HG02852 (cell line): Measurements from ENCODE around the gene CPA5.
A peak's percentile ranks its signal among the peaks of the same experiment; 100 is the strongest.

Experiments used
- ATAC-seq: cut with Tn5 transposase; IDR thresholded peaks from one replicate; pipeline ENCODE4 v1.9.1; 2021; ENCODE audit warnings: mild to moderate bottlenecking, moderate library complexity; ENCODE audit not compliant: unreplicated experiment

CPA5 gene

DNA sequence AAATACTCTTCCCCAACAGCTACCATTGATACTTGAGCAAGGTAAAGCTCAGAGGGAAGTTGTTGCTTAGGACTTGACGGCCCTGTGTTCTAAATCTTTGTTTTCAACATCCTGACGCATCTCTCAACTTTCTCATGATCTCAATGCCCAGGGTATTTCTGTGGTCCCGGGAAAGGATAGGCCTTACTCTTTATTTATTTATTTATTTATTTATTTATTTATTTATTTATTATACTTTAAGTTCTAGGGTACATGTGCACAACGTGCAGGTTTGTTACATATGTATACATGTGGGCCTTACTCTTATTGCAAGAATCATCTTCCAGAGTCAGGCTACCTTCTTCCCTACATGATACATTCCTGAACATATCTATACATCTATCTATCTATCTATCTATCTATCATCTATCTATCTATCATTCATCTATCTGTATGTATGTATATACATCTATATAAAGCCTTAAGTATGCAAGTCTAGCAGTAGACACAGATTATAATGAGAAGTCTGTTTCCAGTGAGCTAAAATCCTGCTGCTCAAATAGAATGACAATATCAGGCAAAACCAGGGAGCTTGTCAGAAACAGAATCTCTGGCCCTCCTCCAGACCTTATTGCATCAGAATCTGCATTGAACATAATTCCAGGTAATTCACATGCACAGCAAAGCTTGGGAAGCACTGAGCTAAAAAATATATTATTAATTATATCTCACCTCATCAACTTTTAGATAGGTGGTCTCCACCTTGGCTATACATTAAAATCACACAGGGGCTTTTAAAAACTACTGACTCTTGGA, 12.2 kb upstream of the CPA5 start:
- no peak for ATAC-seq

- no peak for ATAC-seq
Observed at GRCh38 chr7:130333832-130334231, 10.8 kb upstream of the CPA5 start.

GRCh38 chr7:130334274-130334673, 10.3 kb upstream of the CPA5 start:
- no peak for ATAC-seq

DNA sequence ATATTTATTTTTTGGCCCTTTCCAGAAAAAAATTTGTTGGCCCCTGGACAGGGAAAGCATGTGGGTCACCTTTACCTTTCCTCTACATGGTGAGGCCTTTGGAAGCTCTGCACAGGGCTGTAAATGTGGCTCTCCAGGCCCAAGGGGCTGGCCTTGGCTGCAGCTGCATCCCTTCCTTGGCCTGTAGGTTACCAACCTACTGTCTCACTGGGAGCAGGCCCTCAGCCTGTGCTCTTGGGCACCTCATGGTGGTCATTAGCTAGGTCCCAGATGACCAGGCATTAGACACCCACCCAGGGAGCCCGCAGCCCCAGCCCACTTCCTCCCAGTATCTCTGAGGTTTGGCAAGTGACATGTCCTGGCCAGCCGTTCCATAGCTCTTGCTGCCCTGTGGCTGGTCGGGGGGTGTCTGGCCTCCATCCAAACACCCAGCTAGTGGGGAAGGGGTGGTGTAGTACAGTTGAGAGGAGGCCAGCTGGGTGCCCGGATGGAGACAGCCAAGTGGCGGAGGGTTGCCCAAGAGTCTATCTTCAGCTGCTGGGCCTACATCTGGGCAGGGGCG, 7.1 kb upstream of the CPA5 start:
- no peak for ATAC-seq

DNA sequence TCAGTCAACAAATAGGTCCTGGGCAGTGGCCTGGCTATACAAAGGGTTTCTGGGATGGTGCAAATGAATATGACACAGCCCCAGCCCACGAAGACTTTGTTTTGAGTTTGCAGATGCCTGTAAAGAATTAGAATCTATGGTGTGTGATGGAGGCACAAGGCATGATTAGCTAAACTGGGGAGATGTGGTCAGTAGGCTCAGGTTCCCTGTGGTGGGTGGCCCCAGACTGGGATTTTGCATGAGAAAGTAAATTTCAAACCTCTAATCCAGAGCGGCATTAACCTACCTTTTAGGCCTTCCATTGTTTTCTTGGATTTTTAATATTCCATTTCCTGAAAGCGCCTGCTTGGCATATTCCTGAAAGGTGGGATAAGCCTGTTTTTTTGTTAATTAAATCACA, 6.4 kb upstream of the CPA5 start:
- no peak for ATAC-seq

- ATAC-seq, result no peak
Observed at GRCh38 chr7:130341882-130342281, 2.7 kb upstream of the CPA5 start.

- no peak for ATAC-seq
Observed at GRCh38 chr7:130342701-130343380, 1.8 kb upstream of the CPA5 start.

DNA sequence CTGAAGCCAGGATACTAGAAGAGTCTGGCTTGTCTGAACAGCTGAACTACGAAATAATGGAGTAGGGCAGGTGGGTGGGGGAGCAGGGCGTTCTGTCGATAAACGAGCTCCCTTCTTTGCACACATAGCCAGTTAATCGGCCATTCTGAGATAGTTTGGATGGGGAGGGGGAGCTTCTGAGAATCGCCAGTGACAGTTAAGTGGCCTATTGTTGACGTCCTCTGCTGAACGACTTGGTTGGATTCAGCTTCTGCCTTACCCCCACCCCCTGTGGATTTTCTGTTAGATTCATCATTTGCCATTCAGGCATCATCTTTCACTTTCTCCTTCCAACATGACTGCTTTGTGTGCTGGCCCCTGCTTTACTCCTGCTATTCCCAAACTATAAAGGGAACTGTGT, 520 bp downstream of the CPA5 start:
- ATAC-seq, result no peak

- no peak for ATAC-seq
Observed at GRCh38 chr7:130345725-130346124, 1.1 kb downstream of the CPA5 start.

DNA sequence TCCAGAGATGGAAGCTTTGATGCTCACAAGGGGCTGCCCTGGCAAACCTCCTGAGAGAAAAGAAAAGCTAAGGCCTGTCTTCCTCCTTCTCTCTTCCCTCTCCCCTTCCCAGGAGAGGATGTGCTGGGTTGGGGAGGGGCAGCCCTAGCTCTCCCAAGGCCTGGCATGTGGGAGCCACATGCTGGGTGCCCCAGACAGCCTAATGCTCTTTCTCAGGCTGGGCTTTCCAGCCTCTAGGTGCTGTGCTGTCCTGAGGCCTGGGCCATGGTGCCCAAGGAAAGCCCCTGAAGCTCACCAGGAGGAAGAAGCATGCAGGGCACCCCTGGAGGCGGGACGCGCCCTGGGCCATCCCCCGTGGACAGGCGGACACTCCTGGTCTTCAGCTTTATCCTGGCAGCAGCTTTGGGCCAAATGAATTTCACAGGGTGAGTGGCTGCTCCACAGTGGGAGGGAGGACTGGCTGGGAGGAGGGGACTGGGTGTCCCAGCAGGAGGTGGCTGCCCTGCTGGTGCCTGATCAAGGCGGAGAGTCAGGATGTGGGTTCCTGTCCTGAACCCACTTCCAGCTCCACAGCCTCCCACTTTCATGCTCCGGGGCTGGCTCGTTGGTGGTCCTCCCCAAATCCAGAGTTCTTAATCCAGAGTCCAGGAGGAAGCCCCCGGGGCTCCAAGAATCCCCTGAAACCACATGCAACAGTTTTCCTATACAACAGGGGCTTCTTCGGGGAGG, 1.7 kb downstream of the CPA5 start:
- ATAC-seq, result no peak

DNA sequence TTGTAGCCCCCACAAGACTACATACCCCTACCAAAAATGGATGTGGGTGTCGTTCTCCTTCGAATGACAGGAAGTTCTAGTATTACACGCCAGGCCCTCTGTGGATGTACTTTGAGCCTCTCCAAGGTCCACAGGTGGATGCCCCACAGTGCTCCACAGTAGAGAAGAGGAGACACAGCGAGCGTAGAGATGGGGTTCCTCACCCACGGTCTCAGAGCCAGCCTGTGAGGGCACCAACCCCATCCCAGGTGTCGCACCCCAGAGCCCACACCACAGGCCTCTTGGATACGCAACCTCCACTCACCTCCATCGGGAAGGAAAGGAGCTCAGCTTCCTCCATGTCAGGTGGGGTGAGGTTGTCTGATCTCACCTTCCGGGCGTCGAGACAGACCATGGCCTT, 2.3 kb downstream of the CPA5 start:
- no peak for ATAC-seq

DNA sequence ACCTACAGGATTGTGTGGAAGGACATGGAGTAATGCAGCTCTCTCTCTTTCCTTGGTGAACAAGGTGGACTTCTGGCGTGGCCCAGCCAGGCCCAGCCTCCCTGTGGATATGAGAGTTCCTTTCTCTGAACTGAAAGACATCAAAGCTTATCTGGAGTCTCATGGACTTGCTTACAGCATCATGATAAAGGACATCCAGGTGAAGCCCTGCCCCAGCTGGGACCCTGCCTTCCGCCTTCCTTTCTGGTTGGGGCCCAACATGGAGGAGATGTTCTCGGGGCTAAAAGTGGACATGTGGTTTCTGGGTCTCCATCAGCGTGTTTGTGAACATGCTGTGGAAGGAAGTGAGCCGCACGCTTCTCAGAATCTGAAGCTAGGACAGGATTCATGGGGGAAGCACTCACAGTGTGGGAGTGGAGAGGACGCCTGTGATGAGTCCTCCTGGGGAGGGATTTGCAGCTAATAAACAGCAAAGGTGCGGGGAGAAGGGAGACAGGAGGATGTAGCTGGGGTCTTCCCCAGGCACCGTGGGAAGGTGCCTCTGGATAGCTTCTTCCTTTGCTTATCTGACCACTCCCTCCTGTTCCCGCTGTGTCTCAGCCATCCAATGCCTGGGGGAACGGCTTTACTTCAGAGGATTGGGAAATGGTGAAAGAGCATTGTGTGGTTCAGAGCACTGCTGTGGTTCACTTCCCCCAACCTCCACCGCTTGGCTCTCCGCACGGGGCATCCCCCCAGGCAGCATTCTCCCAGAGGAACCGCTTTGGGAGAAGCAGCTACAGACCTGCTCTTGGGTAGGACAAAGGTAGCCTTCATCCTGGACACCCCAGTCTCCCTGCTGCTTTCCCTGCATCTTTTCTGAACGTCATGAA, 5.5 kb downstream of the CPA5 start:
- no peak for ATAC-seq

DNA sequence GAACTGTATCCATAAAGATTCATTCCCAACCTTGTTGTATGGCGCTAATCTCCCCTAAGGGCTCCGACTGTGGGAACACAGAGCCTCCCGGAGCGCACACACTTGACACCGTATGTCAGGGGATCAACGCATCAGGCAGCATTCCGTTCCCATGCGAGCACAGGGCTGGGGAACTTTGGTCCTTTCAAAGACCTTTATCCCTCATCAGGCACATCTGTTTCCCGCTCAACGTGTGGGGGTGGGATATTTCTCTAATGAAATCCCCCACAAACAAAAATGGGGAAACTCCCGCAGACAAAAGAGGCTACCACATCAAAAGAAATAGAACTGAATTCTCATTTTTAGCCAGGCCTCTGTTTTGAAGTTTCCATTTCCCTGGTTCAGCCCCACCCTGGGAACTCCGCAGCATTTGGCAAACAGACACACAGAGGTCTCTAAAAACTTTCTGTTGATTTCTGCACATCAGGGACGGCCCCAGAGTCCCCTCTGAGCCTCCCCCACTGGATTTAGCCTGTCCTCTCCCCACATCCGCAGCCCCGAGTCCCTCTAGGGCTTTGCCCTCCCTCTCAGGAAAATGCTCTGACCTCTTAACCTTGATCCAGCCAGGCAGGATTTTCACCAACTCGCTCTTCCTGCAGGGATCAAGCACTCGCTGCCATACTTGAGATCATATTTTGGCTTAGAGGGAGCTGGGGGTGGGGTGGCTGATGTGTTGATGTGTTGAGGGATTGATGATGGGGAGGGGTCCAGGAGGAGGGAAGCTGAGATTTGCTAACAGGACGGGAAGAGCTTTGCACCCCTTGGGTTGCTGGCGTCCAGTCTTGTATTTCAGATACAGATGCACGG, 6.6 kb downstream of the CPA5 start:
- ATAC-seq, result peak; percentile 61

- ATAC-seq, result no peak
Observed at GRCh38 chr7:130351791-130352090, 7.1 kb downstream of the CPA5 start.

DNA sequence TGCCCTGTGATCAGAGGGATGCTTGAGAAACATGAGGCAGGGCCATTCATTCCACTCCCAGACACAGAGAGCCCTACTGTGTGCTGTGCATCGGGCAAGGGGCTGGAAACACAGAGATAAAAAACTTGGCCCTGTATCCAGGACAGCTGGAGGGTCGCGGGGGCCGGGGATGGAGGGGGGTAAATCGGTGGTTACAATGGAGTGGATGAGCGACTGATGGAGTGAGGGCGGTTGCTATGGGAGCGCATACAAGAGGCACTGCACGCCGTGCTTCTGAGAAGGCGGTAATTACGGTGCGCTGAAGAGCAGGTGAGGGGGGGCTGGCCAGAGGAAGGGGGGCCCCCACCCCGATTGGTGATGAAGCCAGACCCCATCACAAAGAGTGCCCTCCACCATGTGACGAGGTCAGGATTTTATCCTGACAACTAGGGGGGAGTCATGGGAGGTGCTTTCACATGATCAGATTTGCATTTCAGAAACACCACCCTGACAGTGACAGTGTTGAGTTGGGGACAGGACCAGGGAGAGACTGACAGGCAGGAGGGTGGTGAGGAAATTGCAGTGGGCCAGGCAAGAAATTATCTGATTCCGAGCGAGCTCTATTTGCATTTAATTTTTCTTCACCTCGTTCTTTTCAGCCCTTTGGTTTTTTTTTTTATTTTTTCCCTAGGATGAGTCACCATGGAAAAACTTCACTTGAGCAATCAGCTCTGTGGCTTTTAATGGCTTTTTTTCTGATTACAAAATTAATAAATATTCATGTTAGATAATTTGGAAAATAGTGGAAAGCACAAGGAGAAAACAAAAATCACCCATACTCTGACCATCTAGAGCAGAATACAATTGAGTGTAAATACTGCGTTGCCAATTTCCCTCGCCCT, 7.8 kb downstream of the CPA5 start:
- no peak for ATAC-seq

GRCh38 chr7:130353196-130353595, 8.6 kb downstream of the CPA5 start:
- no peak for ATAC-seq

GRCh38 chr7:130356121-130356875, 11.7 kb downstream of the CPA5 start:
- no peak for ATAC-seq
